Progenitor cell of endocrine pancreas (in vitro differentiated cells): ENCODE data around the gene PTGR2. TPM values are rescaled to one million over a fixed set of nuclear protein-coding genes. Genes with fewer than 3 reads are reported as not detected.

Experiments used
- DNase-seq: peaks from one replicate; pipeline ENCODE4 v3.0.0; 2021; ENCODE audit warnings: low spot score; ENCODE audit not compliant: unreplicated experiment
- H3K27ac Mint-ChIP-seq: 2 replicates; pipeline ENCODE4 v1.8.0; 2021; ENCODE audit warnings: mild to moderate bottlenecking, moderate library complexity, mixed read lengths
- H3K27me3 Mint-ChIP-seq: 2 replicates; pipeline ENCODE4 v1.8.0; 2021; ENCODE audit warnings: mixed read lengths
- H3K36me3 Mint-ChIP-seq: 2 replicates; pipeline ENCODE4 v1.8.0; 2022; ENCODE audit warnings: mixed read lengths; ENCODE audit not compliant: insufficient read depth
- H3K4me1 Mint-ChIP-seq: 2 replicates; pipeline ENCODE4 v1.8.0; 2021; ENCODE audit warnings: low read depth, mixed read lengths
- H3K4me3 Mint-ChIP-seq: 2 replicates; pipeline ENCODE4 v1.8.0; 2021; ENCODE audit warnings: low read depth, mild to moderate bottlenecking, moderate library complexity, mixed read lengths
- H3K9me3 Mint-ChIP-seq: 2 replicates; pipeline ENCODE4 v1.8.0; 2021; ENCODE audit warnings: low read depth, mixed read lengths
- total RNA-seq: library from RNA; stranded (reverse); gene quantifications from 2 replicates; pipeline ENCODE4 v1.2.1, GENCODE V29; 2021
- TF ChIP-seq, protein P1 (sequence below): fragments of 200-600 bp; sonication (generic); IDR thresholded peaks from one replicate; pipeline ENCODE4 v1.5.0; 2021; ENCODE audit warnings: antibody characterized with exemption, mild to moderate bottlenecking; ENCODE audit not compliant: unreplicated experiment

PTGR2 gene
- total RNA-seq, 1 donor from 2014 or later, result 11.0 TPM

DNA sequence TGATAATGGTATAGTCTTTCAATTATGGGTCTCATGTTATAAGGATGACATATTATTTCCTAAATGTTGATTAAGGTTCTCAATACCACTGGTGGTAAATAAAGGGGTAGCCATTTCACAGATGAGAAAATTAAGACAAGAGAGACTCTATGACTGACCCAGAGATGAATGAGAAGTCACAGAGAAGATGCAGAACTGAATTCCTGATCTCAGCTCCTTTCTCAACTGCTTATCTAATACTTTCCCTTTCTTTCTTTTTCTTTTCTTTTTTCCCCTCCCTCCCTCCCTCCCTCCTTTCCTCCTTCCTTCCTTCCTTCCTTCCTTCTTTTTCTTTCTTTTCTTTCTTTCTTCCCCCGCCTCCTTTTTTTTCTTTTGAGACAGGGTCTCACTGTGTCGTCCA is 8.3 kb upstream of the PTGR2 start:
- DNase-seq, result no peak
- no peaks in the 10 kb centered on the region for H3K27me3 Mint-ChIP-seq
- TF ChIP-seq, protein P1, sequence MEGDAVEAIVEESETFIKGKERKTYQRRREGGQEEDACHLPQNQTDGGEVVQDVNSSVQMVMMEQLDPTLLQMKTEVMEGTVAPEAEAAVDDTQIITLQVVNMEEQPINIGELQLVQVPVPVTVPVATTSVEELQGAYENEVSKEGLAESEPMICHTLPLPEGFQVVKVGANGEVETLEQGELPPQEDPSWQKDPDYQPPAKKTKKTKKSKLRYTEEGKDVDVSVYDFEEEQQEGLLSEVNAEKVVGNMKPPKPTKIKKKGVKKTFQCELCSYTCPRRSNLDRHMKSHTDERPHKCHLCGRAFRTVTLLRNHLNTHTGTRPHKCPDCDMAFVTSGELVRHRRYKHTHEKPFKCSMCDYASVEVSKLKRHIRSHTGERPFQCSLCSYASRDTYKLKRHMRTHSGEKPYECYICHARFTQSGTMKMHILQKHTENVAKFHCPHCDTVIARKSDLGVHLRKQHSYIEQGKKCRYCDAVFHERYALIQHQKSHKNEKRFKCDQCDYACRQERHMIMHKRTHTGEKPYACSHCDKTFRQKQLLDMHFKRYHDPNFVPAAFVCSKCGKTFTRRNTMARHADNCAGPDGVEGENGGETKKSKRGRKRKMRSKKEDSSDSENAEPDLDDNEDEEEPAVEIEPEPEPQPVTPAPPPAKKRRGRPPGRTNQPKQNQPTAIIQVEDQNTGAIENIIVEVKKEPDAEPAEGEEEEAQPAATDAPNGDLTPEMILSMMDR, result no peak
- no peaks in the 10 kb centered on the region for H3K9me3 Mint-ChIP-seq
- H3K4me3 Mint-ChIP-seq, result no peak overlapping the region
- no peaks in the 10 kb centered on the region for H3K36me3 Mint-ChIP-seq
- H3K4me1 Mint-ChIP-seq, result no peaks in the 10 kb centered on the region
- H3K27ac Mint-ChIP-seq, result no peak overlapping the region

DNA sequence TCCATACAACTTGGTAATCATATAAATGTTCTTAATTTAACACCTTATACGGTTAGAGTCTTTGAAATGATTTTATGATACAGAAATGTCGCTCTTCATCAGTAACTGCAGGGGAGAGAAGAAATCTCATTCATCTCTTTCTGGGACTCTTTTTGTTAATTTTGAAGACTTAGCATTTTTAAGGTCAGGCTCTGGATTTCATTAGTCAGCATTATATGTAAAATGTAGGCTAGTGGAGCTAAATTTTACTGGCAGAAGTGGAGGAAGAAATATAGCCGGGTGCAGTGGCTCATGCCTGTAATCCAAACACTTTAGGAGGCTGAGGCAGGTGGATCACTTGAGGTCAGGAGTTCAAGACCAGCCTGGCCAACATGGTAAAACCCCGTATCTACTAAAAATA is 4.7 kb upstream of the PTGR2 start:
- H3K4me3 Mint-ChIP-seq, result no peak overlapping the region
- H3K27me3 Mint-ChIP-seq, result no peaks in the 10 kb centered on the region
- H3K9me3 Mint-ChIP-seq, result no peaks in the 10 kb centered on the region
- DNase-seq, result no peak
- TF ChIP-seq, protein P1, result no peak
- peaks cover 10% of the 10 kb centered on the region for H3K4me1 Mint-ChIP-seq
- H3K36me3 Mint-ChIP-seq, result peaks cover 1% of the 10 kb centered on the region
- H3K27ac Mint-ChIP-seq, result no peak overlapping the region

DNA sequence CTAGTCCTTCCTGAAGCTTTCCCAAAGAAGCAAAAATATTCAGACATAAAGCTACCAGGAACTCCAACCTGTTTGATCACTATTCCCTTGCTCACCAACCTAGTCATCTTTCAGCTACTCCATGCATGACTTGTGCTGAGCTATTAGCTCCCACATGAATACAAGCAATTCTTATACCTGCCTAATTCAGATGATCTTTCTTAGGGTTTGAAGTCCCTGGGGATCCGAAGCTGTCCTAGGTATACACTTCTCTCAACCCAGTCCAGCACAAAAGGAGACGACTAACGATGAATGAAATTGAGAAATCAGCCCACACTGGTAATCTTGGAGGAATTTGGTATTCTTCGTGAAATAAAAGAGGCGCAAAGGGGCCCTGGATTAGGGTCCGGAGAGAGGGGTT is 631 bp upstream of the PTGR2 start:
- TF ChIP-seq, protein P1, result no peak
- peaks cover 1% of the 10 kb centered on the region for H3K36me3 Mint-ChIP-seq
- peaks cover 3% of the 10 kb centered on the region for H3K9me3 Mint-ChIP-seq
- no peaks in the 10 kb centered on the region for H3K27me3 Mint-ChIP-seq
- no peak for DNase-seq
- peaks cover 15% of the 10 kb centered on the region for H3K4me1 Mint-ChIP-seq
- H3K27ac Mint-ChIP-seq, result peak overlapping the region; percentile 100
- H3K4me3 Mint-ChIP-seq, result peak overlapping the region; percentile 97

DNA sequence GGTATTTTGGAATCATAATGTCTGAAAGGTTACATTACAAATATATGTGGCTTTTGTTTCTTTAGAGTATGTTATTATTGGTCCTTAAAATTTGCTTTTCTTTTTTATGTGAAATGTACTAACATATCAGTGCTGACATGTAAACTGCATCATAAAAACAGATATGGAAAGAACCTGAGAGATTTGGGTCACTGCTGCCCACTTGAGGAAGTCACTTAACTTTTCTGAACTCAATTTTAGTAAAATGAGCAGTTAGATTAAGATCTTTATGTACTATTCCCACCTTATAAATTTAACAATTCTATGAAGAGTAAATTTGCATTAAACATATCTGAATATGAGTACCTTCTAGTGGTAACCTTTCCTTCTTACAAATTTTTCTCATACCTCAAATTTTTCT is 7.5 kb downstream of the PTGR2 start:
- no peak overlapping the region for H3K27ac Mint-ChIP-seq
- no peaks in the 10 kb centered on the region for H3K27me3 Mint-ChIP-seq
- H3K4me3 Mint-ChIP-seq, result no peak overlapping the region
- H3K4me1 Mint-ChIP-seq, result peaks cover 2% of the 10 kb centered on the region
- no peak for DNase-seq
- H3K36me3 Mint-ChIP-seq, result peaks cover 4% of the 10 kb centered on the region
- TF ChIP-seq, protein P1, result no peak
- no peaks in the 10 kb centered on the region for H3K9me3 Mint-ChIP-seq

DNA sequence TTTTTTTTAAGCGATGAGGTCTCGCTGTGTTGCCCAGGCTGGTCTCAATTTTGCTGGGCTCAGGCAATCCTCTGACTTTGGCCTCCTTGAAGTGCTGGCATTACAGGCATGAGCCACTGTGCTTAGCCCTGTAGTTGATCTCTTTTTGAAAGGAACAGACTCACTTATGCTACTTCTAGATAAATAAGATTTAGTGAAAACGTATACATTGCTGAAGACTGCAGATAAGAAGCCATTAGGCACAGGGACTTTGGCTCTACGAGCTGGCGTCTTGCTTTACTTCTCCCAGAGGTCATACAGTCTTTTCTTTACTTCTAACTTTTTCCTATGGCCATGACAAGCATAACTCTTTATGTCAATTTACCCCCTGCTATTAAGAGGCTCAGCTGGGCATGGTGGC is 9.4 kb downstream of the PTGR2 start:
- no peak for DNase-seq
- Mint-ChIP-seq H3K4me3 (no peak overlapping the region), H3K27ac (peak overlapping the region; percentile 63), H3K9me3 (no peaks in the 10 kb centered on the region), H3K4me1 (peaks cover 2% of the 10 kb centered on the region), H3K36me3 (peaks cover 4% of the 10 kb centered on the region), H3K27me3 (no peaks in the 10 kb centered on the region)
- TF ChIP-seq, protein P1, result no peak

DNA sequence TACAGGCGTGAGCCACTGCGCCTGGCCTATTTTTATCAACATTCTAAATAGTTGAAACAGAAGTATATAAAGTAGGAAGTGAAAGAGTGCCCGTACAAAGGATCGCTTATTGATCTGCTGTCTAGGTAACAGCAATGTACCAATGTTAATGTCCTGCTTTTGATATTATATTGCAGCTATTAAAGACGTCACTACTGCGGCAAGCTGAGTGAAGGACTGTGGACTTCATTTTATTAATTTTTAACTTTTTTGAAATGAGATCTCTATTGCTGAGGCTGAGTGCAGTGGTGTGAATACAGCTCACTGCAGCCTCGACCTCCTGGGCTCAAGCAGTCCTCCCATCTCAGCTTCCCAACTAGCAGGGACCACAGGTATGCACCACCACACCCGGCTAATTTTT is 10.8 kb downstream of the PTGR2 start:
- Mint-ChIP-seq H3K4me3 (no peak overlapping the region), H3K4me1 (peaks cover 2% of the 10 kb centered on the region), H3K27ac (no peak overlapping the region), H3K9me3 (no peaks in the 10 kb centered on the region), H3K36me3 (peaks cover 4% of the 10 kb centered on the region), H3K27me3 (no peaks in the 10 kb centered on the region)
- DNase-seq, result no peak
- TF ChIP-seq, protein P1, result no peak
